KMS-11 (cell line): ENCODE data around the gene ANP32E.

Experiments used
- H2AFZ ChIP-seq: fragments of 200-600 bp; sonication (generic); 2 replicates; pipeline ENCODE4 v1.6.1; 2016; ENCODE audit warnings: antibody characterized with exemption, mixed run types, low read depth
- H3K27ac ChIP-seq: fragments of 200-600 bp; sonication (generic); 2 replicates; pipeline ENCODE4 v1.6.1; 2016; ENCODE audit warnings: mild to moderate bottlenecking, mixed run types
- H3K27me3 ChIP-seq: fragments of 200-600 bp; sonication (generic); 2 replicates; pipeline ENCODE4 v1.6.1; 2017; ENCODE audit warnings: mild to moderate bottlenecking, low read depth, mixed run types, moderate library complexity; ENCODE audit not compliant: insufficient read depth
- H3K36me3 ChIP-seq: fragments of 200-600 bp; sonication (generic); 2 replicates; pipeline ENCODE4 v1.6.1; 2017; ENCODE audit warnings: mild to moderate bottlenecking, mixed run types; ENCODE audit not compliant: insufficient read depth
- H3K4me1 ChIP-seq: fragments of 200-600 bp; sonication (generic); 2 replicates; pipeline ENCODE4 v1.6.1; 2016; ENCODE audit warnings: mild to moderate bottlenecking, low read depth, mixed run types; ENCODE audit not compliant: poor library complexity, severe bottlenecking
- H3K4me2 ChIP-seq: fragments of 200-600 bp; sonication (generic); 2 replicates; pipeline ENCODE4 v1.7.0; 2016; ENCODE audit warnings: mild to moderate bottlenecking, mixed run types
- H3K4me3 ChIP-seq: fragments of 200-600 bp; sonication (generic); IDR thresholded peaks from 2 replicates; pipeline ENCODE4 v1.6.1; 2017; ENCODE audit warnings: low read depth, low read length, mixed read lengths; ENCODE audit not compliant: insufficient read depth
- H3K79me2 ChIP-seq: fragments of 200-600 bp; sonication (generic); 2 replicates; pipeline ENCODE4 v1.6.1; 2016; ENCODE audit warnings: low read depth, mixed run types; ENCODE audit not compliant: insufficient read depth
- H3K9ac ChIP-seq: fragments of 200-600 bp; sonication (generic); 2 replicates; pipeline ENCODE4 v1.6.1; 2016; ENCODE audit warnings: mild to moderate bottlenecking, mixed run types
- H4K20me1 ChIP-seq: fragments of 200-600 bp; sonication (generic); 2 replicates; pipeline ENCODE4 v1.6.1; 2016; ENCODE audit warnings: mild to moderate bottlenecking, mixed run types; ENCODE audit not compliant: insufficient read depth
- CTCF ChIP-seq: fragments of 200-600 bp; sonication (generic); conservative IDR thresholded peaks from 2 replicates; pipeline ENCODE4 v1.6.1; 2017; ENCODE audit warnings: low read depth, mild to moderate bottlenecking, antibody characterized with exemption, low read length, moderate library complexity, mixed read lengths

Gene ANP32E

GRCh38 chr1:150227228-150227627 lies 8.7 kb downstream of the ANP32E start:
- Histone ChIP-seq H3K4me1 (no peaks in the 10 kb centered on the region), H2AFZ (no peak overlapping the region), H3K36me3 (peaks cover 39% of the 10 kb centered on the region), H3K9ac (no peak overlapping the region), H3K27me3 (no peaks in the 10 kb centered on the region), H3K4me2 (no peak overlapping the region), H3K4me3 (no peak overlapping the region), H3K27ac (no peak overlapping the region), H3K79me2 (peaks cover 26% of the 10 kb centered on the region), H4K20me1 (no peaks in the 10 kb centered on the region)
- no peak for TF ChIP-seq CTCF

GRCh38 chr1:150226486-150226885 lies 9.4 kb downstream of the ANP32E start:
- Histone ChIP-seq H3K4me1 (peaks cover 3% of the 10 kb centered on the region), H3K27me3 (no peaks in the 10 kb centered on the region), H3K9ac (no peak overlapping the region), H3K4me2 (no peak overlapping the region), H3K79me2 (peaks cover 21% of the 10 kb centered on the region), H3K4me3 (no peak overlapping the region), H4K20me1 (no peaks in the 10 kb centered on the region), H3K36me3 (peaks cover 39% of the 10 kb centered on the region), H3K27ac (no peak overlapping the region), H2AFZ (no peak overlapping the region)
- TF ChIP-seq CTCF: no peak

- Histone ChIP-seq H4K20me1 (no peaks in the 10 kb centered on the region), H3K4me3 (no peak overlapping the region), H3K9ac (no peak overlapping the region), H3K27ac (no peak overlapping the region), H3K4me2 (no peak overlapping the region), H3K36me3 (peaks cover 41% of the 10 kb centered on the region), H2AFZ (no peak overlapping the region), H3K79me2 (peaks cover 12% of the 10 kb centered on the region), H3K4me1 (peaks cover 3% of the 10 kb centered on the region), H3K27me3 (no peaks in the 10 kb centered on the region)
- TF ChIP-seq CTCF: no peak
Measured at GRCh38 chr1:150225546-150225945, 10.4 kb downstream of the ANP32E start.

GRCh38 chr1:150224983-150225382 lies 10.9 kb downstream of the ANP32E start:
- Histone ChIP-seq H3K27ac (no peak overlapping the region), H3K79me2 (peaks cover 6% of the 10 kb centered on the region), H3K27me3 (no peaks in the 10 kb centered on the region), H3K36me3 (peaks cover 37% of the 10 kb centered on the region), H3K9ac (no peak overlapping the region), H3K4me3 (no peak overlapping the region), H3K4me1 (peaks cover 3% of the 10 kb centered on the region), H3K4me2 (no peak overlapping the region), H2AFZ (no peak overlapping the region), H4K20me1 (no peaks in the 10 kb centered on the region)
- no peak for TF ChIP-seq CTCF
